HEK293 (cell line): Measurements from ENCODE around the gene DPH7.
"Not testable (repeated sequence)": the region's sequence is repeated elsewhere in the genome, so short reads cannot be mapped to it uniquely, and the experiment has no call there.

Experiments
- CTCF ChIA-PET: fragments of 350-600 bp; formaldehyde crosslinking; extraction: SDS; loops from one replicate; lab custom pipeline; 2021; ENCODE audit warnings: antibody characterized with exemption; lab: Yijun Ruan, JAX
- POLR2A ChIA-PET: fragments of 300-600 bp; formaldehyde crosslinking; extraction: SDS; loops from one replicate; lab custom pipeline; 2020; ENCODE audit warnings: antibody characterized with exemption, inconsistent platforms; lab: Yijun Ruan, JAX
- H3K27ac ChIP-seq: fragments of 200-500 bp; sonication (Bioruptor generic); 2 replicates; pipeline ENCODE4 v1.5.1; 2014; ENCODE audit warnings: low read depth, low read length, control low read depth, inconsistent platforms; ENCODE audit errors: extremely low read depth
- H3K36me3 ChIP-seq, 2 experiments: fragments of 200-500 bp in 1 of 2; sonication (Bioruptor generic) in 1 of 2; 1 replicate in 1 of 2; 2 replicates in 1 of 2; pipeline ENCODE4 v1.5.1; 2014 to 2017; ENCODE audit warnings: inconsistent platforms in 2 of 2, low read length in 2 of 2; ENCODE audit not compliant: control insufficient read depth in 2 of 2, insufficient read depth in 1 of 2
- H3K4me1 ChIP-seq: fragments of 200-500 bp; sonication (Bioruptor generic); 2 replicates; pipeline ENCODE4 v1.5.1; 2014; ENCODE audit warnings: mild to moderate bottlenecking, low read length, inconsistent platforms; ENCODE audit not compliant: control insufficient read depth, insufficient read depth
- H3K4me3 ChIP-seq: 2 replicates; pipeline ENCODE4 v1.5.1; 2011; ENCODE audit warnings: low read depth, mild to moderate bottlenecking, control low read depth, low read length, moderate library complexity
- H3K9me3 ChIP-seq: fragments of 200-500 bp; sonication (Bioruptor generic); 2 replicates; pipeline ENCODE4 v1.5.1; 2014; ENCODE audit warnings: low read depth, low read length, inconsistent platforms; ENCODE audit not compliant: control insufficient read depth, insufficient read depth
- BCL11A ChIP-seq: fragments of 450-650 bp; formaldehyde crosslinking; IDR thresholded peaks from 2 replicates; pipeline ENCODE4 v1.5.1; 2016; ENCODE audit warnings: low read depth, missing biosample characterization, missing genetic modification characterization
- KLF10 ChIP-seq: fragments of 450-650 bp; IDR thresholded peaks from 2 replicates; pipeline ENCODE4 v1.5.1; 2018; ENCODE audit warnings: missing biosample characterization, mild to moderate bottlenecking, missing genetic modification characterization
- MZF1 ChIP-seq: fragments of 450-650 bp; formaldehyde crosslinking; IDR thresholded peaks from 2 replicates; pipeline ENCODE4 v1.5.1; 2017; ENCODE audit warnings: missing biosample characterization, missing genetic modification characterization, borderline replicate concordance
- SCRT2 ChIP-seq: fragments of 450-650 bp; formaldehyde crosslinking; IDR thresholded peaks from 2 replicates; pipeline ENCODE4 v1.5.1; 2016; ENCODE audit warnings: missing biosample characterization, missing genetic modification characterization
- SETDB1 ChIP-seq: IDR thresholded peaks from one replicate; pipeline ENCODE4 v1.6.1; 2017; ENCODE audit warnings: mild to moderate bottlenecking, low read length, moderate library complexity, mixed read lengths; ENCODE audit not compliant: insufficient read length
- TRIM28 ChIP-seq: IDR thresholded peaks from 2 replicates; pipeline ENCODE4 v1.6.1; 2011; ENCODE audit warnings: low read length, control low read depth, borderline replicate concordance
- ZIC2 ChIP-seq: fragments of 450-650 bp; formaldehyde crosslinking; IDR thresholded peaks from 2 replicates; pipeline ENCODE4 v1.5.1; 2016; ENCODE audit warnings: missing biosample characterization, missing genetic modification characterization
- ZNF175 ChIP-seq: fragments of 450-650 bp; formaldehyde crosslinking; IDR thresholded peaks from 2 replicates; pipeline ENCODE4 v1.5.1; 2016; ENCODE audit warnings: missing biosample characterization, missing genetic modification characterization
- ZNF473 ChIP-seq: fragments of 450-650 bp; formaldehyde crosslinking; IDR thresholded peaks from 2 replicates; pipeline ENCODE4 v1.5.1; 2017; ENCODE audit warnings: missing biosample characterization, missing genetic modification characterization
- ZNF548 ChIP-seq: fragments of 450-650 bp; formaldehyde crosslinking; IDR thresholded peaks from 2 replicates; pipeline ENCODE4 v1.5.1; 2016; ENCODE audit warnings: missing biosample characterization, missing genetic modification characterization
- ZNF658 ChIP-seq: fragments of 450-650 bp; formaldehyde crosslinking; IDR thresholded peaks from 2 replicates; pipeline ENCODE4; 2016; ENCODE audit warnings: missing biosample characterization, missing genetic modification characterization
- ZNF791 ChIP-seq: fragments of 450-650 bp; formaldehyde crosslinking; IDR thresholded peaks from 2 replicates; pipeline ENCODE4 v1.5.1; 2016; ENCODE audit warnings: missing biosample characterization, missing genetic modification characterization
- TF ChIP-seq, protein P1 (sequence below): fragments of 450-650 bp; formaldehyde crosslinking; IDR thresholded peaks from 2 replicates; pipeline ENCODE4 v1.5.1; 2016; ENCODE audit warnings: missing biosample characterization, missing genetic modification characterization
- TF ChIP-seq, protein P2 (sequence below): fragments of 450-650 bp; formaldehyde crosslinking; IDR thresholded peaks from 2 replicates; pipeline ENCODE4 v1.5.1; 2017; ENCODE audit warnings: missing biosample characterization, missing genetic modification characterization
- TF ChIP-seq, protein P3 (sequence below): fragments of 450-650 bp; formaldehyde crosslinking; IDR thresholded peaks from 2 replicates; pipeline ENCODE4 v1.5.1; 2016; ENCODE audit warnings: missing biosample characterization, missing genetic modification characterization
- TF ChIP-seq, protein P4 (sequence below): fragments of 450-650 bp; formaldehyde crosslinking; IDR thresholded peaks from 2 replicates; pipeline ENCODE4 v1.5.1; 2017; ENCODE audit warnings: missing biosample characterization, missing genetic modification characterization

The DPH7 gene

GRCh38 chr9:137538058-137538457, 40.7 kb downstream of the DPH7 start:
- H3K9me3 ChIP-seq: no peaks in the 10 kb centered on the region

GRCh38 chr9:137536594-137537131, 42.1 kb downstream of the DPH7 start:
- H3K4me3 ChIP-seq, H3K27ac ChIP-seq, H3K4me1 ChIP-seq, H3K9me3 ChIP-seq, POLR2A ChIA-PET, H3K36me3 ChIP-seq: not testable (repeated sequence)
- CTCF ChIA-PET: interaction anchor here (0.7 to 2.2 kb wide), 3 partner anchors 9 to 250 kb away, joined by 3 to 6 read pairs (median 4); no protein-coding TSS in a partner anchor

More at GRCh38 chr9:137538058-137538457, 40.7 kb downstream of the DPH7 start:
- Histone ChIP-seq H3K27ac (no peak overlapping the region), H3K4me1 (no peaks in the 10 kb centered on the region), H3K4me3 (no peak overlapping the region), H3K36me3 (no peaks in the 10 kb centered on the region; a peak in 1 of 3 replicates)
- TF ChIP-seq ZIC2 (tag by site-specific recombination) (no peak), ZNF658 (tag by site-specific recombination) (no peak)
- TF ChIP-seq, protein P1, sequence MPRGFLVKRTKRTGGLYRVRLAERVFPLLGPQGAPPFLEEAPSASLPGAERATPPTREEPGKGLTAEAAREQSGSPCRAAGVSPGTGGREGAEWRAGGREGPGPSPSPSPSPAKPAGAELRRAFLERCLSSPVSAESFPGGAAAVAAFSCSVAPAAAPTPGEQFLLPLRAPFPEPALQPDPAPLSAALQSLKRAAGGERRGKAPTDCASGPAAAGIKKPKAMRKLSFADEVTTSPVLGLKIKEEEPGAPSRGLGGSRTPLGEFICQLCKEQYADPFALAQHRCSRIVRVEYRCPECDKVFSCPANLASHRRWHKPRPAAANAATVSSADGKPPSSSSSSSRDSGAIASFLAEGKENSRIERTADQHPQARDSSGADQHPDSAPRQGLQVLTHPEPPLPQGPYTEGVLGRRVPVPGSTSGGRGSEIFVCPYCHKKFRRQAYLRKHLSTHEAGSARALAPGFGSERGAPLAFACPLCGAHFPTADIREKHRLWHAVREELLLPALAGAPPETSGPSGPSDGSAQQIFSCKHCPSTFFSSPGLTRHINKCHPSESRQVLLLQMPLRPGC (tag by site-specific recombination): no peak
- POLR2A ChIA-PET: no interaction called here
- CTCF ChIA-PET: interaction anchor here (0.6 to 2.2 kb wide), 5 partner anchors 8 to 251 kb away, joined by 3 to 6 read pairs (median 4); no protein-coding TSS in a partner anchor

DNA sequence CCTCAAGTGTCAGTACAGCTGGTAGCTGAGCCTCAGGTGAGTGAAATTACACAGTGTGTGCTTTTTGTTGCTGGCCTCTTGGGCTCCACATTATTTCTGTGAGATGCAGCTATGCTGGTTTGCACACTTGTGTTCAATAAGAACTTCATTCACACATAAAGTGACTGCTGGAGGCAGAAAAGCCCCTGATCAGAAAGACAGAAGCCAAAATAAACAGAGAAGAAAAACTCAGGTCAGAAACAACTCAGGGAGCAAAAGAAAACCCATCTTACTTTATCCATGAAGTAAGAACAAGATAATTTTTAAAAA, 43.7 kb downstream of the DPH7 start:
- H3K4me3 ChIP-seq: no peak overlapping the region
- H3K9me3 ChIP-seq: no peaks in the 10 kb centered on the region
- H3K27ac ChIP-seq: no peak overlapping the region
- H3K4me1 ChIP-seq: no peaks in the 10 kb centered on the region
- POLR2A ChIA-PET: interaction anchor here (0.8 to 1.5 kb wide), 4 partner anchors 17 to 110 kb away, joined by 3 to 5 read pairs (median 4); partner anchors contain the start of genes MRPL41 and NSMF
- no peak for TF ChIP-seq ZNF548
- TF ChIP-seq BCL11A (tag by site-specific recombination): peak; percentile 12; the same call in 1 of the 2 replicates
- TF ChIP-seq, all 188 proteins: peak for 1
- no peaks in the 10 kb centered on the region for H3K36me3 ChIP-seq
- CTCF ChIA-PET: interaction anchor here (0.6 to 2.0 kb wide), 28 partner anchors 9 to 803 kb away, joined by 3 to 35 read pairs (median 3); partner anchors contain the start of genes EXD3, MRPL41, NOXA1 and PNPLA7

- ChIA-PET POLR2A (interaction anchor here (0.6 to 1.5 kb wide), 5 partner anchors 17 to 110 kb away, joined by 3 to 5 read pairs (median 3); partner anchors contain the start of genes MRPL41 and NSMF), CTCF (interaction anchor here (0.6 to 2.0 kb wide), 29 partner anchors 8 to 803 kb away, joined by 3 to 35 read pairs (median 3); partner anchors contain the start of genes EXD3, MRPL41, NOXA1 and PNPLA7)
- no peaks in the 10 kb centered on the region for H3K36me3 ChIP-seq
- no peak overlapping the region for H3K4me3 ChIP-seq
- no peaks in the 10 kb centered on the region for H3K4me1 ChIP-seq
- no peak overlapping the region for H3K27ac ChIP-seq
- H3K9me3 ChIP-seq: no peaks in the 10 kb centered on the region
- 0 out of 2 replicates have a peak, but pooled peaks have one; percentile 45 for TF ChIP-seq TRIM28
- TF ChIP-seq ZNF473 (tag by site-specific recombination): no peak
- TF ChIP-seq, protein P2, sequence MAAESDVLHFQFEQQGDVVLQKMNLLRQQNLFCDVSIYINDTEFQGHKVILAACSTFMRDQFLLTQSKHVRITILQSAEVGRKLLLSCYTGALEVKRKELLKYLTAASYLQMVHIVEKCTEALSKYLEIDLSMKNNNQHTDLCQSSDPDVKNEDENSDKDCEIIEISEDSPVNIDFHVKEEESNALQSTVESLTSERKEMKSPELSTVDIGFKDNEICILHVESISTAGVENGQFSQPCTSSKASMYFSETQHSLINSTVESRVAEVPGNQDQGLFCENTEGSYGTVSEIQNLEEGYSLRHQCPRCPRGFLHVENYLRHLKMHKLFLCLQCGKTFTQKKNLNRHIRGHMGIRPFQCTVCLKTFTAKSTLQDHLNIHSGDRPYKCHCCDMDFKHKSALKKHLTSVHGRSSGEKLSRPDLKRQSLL: no peak
- TF ChIP-seq KLF10 (tag by site-specific recombination): no peak
- no peak for TF ChIP-seq ZNF791 (tag by site-specific recombination)
- TF ChIP-seq, protein P3, sequence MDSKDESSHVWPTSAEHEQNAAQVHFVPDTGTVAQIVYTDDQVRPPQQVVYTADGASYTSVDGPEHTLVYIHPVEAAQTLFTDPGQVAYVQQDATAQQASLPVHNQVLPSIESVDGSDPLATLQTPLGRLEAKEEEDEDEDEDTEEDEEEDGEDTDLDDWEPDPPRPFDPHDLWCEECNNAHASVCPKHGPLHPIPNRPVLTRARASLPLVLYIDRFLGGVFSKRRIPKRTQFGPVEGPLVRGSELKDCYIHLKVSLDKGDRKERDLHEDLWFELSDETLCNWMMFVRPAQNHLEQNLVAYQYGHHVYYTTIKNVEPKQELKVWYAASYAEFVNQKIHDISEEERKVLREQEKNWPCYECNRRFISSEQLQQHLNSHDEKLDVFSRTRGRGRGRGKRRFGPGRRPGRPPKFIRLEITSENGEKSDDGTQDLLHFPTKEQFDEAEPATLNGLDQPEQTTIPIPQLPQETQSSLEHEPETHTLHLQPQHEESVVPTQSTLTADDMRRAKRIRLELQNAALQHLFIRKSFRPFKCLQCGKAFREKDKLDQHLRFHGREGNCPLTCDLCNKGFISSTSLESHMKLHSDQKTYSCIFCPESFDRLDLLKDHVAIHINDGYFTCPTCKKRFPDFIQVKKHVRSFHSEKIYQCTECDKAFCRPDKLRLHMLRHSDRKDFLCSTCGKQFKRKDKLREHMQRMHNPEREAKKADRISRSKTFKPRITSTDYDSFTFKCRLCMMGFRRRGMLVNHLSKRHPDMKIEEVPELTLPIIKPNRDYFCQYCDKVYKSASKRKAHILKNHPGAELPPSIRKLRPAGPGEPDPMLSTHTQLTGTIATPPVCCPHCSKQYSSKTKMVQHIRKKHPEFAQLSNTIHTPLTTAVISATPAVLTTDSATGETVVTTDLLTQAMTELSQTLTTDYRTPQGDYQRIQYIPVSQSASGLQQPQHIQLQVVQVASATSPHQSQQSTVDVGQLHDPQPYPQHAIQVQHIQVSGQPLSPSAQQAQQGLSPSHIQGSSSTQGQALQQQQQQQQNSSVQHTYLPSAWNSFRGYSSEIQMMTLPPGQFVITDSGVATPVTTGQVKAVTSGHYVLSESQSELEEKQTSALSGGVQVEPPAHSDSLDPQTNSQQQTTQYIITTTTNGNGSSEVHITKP (tag by site-specific recombination): no peak
- no peak for TF ChIP-seq MZF1 (tag by site-specific recombination)
- TF ChIP-seq SCRT2: no peak
- TF ChIP-seq, protein P4, sequence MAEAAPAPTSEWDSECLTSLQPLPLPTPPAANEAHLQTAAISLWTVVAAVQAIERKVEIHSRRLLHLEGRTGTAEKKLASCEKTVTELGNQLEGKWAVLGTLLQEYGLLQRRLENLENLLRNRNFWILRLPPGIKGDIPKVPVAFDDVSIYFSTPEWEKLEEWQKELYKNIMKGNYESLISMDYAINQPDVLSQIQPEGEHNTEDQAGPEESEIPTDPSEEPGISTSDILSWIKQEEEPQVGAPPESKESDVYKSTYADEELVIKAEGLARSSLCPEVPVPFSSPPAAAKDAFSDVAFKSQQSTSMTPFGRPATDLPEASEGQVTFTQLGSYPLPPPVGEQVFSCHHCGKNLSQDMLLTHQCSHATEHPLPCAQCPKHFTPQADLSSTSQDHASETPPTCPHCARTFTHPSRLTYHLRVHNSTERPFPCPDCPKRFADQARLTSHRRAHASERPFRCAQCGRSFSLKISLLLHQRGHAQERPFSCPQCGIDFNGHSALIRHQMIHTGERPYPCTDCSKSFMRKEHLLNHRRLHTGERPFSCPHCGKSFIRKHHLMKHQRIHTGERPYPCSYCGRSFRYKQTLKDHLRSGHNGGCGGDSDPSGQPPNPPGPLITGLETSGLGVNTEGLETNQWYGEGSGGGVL (tag by site-specific recombination): no peak
- TF ChIP-seq ZNF175 (tag by site-specific recombination): no peak
- no peak for TF ChIP-seq SETDB1
Measured at GRCh38 chr9:137534256-137535119, 44.2 kb downstream of the DPH7 start.
